H9 (cell line): Measurements from ENCODE around the gene SLC25A18. TPM values are rescaled to one million over a fixed set of nuclear protein-coding genes. Genes with fewer than 3 reads are reported as not detected.

ENCODE experiments used
- DNase-seq: peaks from one replicate; pipeline ENCODE4 v3.0.0-alpha.2; 2017
- H2AFZ ChIP-seq: one replicate; pipeline ENCODE4 v1.6.1; 2013; ENCODE audit warnings: mild to moderate bottlenecking, low read length, control low read depth, moderate library complexity
- H2AK5ac ChIP-seq: 2 replicates; pipeline ENCODE4 v1.6.1; 2013; ENCODE audit warnings: low read length, control low read depth, mixed read lengths; ENCODE audit not compliant: insufficient read length
- H2BK120ac ChIP-seq: one replicate; pipeline ENCODE4 v1.6.1; 2013; ENCODE audit warnings: low read depth, mild to moderate bottlenecking, low read length, control low read depth, inconsistent platforms; ENCODE audit not compliant: poor library complexity, severe bottlenecking
- H2BK12ac ChIP-seq: 2 replicates; pipeline ENCODE4 v1.6.1; 2013; ENCODE audit warnings: low read length, control low read depth, mixed read lengths, low read depth; ENCODE audit not compliant: insufficient read length
- H2BK15ac ChIP-seq: 2 replicates; pipeline ENCODE4 v1.6.1; 2013; ENCODE audit warnings: low read depth, low read length, control low read depth
- H2BK20ac ChIP-seq: one replicate; pipeline ENCODE4 v1.6.1; 2013; ENCODE audit warnings: low read depth, mild to moderate bottlenecking, low read length, control low read depth, inconsistent platforms; ENCODE audit not compliant: poor library complexity, severe bottlenecking
- H2BK5ac ChIP-seq: 2 replicates; pipeline ENCODE4 v1.6.1; 2013; ENCODE audit warnings: low read length, control low read depth, mixed read lengths; ENCODE audit not compliant: insufficient read length
- H3K14ac ChIP-seq: 2 replicates; pipeline ENCODE4 v1.6.1; 2013; ENCODE audit warnings: low read length, control low read depth; ENCODE audit not compliant: insufficient read depth
- H3K18ac ChIP-seq: 2 replicates; pipeline ENCODE4 v1.6.1; 2013; ENCODE audit warnings: low read depth, mild to moderate bottlenecking, mixed read lengths, low read length, control low read depth; ENCODE audit not compliant: insufficient read length
- H3K23ac ChIP-seq: 2 replicates; pipeline ENCODE4 v1.6.1; 2013; ENCODE audit warnings: low read length, control low read depth, mixed read lengths, low read depth; ENCODE audit not compliant: insufficient read length
- H3K23me2 ChIP-seq: 2 replicates; pipeline ENCODE4 v1.6.1; 2013; ENCODE audit warnings: low read depth, mild to moderate bottlenecking, mixed read lengths, low read length, control low read depth; ENCODE audit not compliant: insufficient read length, poor library complexity, severe bottlenecking
- H3K27ac ChIP-seq: 2 replicates; pipeline ENCODE4 v1.5.1; 2013; ENCODE audit warnings: low read length, control low read depth, mixed read lengths, low read depth; ENCODE audit not compliant: insufficient read length
- H3K27me3 ChIP-seq: 2 replicates; pipeline ENCODE4 v1.6.1; 2013; ENCODE audit warnings: low read length, control low read depth, inconsistent platforms; ENCODE audit not compliant: insufficient read depth
- H3K4ac ChIP-seq: 2 replicates; pipeline ENCODE4 v1.6.1; 2013; ENCODE audit warnings: low read depth, mild to moderate bottlenecking, control low read depth, inconsistent platforms, low read length, moderate library complexity
- H3K4me1 ChIP-seq: 2 replicates; pipeline ENCODE4 v1.6.1; 2013; ENCODE audit warnings: low read length, control low read depth, inconsistent platforms; ENCODE audit not compliant: insufficient read depth
- H3K4me2 ChIP-seq: 2 replicates; pipeline ENCODE4 v1.6.1; 2013; ENCODE audit warnings: low read length, control low read depth, mixed read lengths; ENCODE audit not compliant: insufficient read length, insufficient read depth
- H3K56ac ChIP-seq: 2 replicates; pipeline ENCODE4 v1.6.1; 2013; ENCODE audit warnings: low read depth, mild to moderate bottlenecking, mixed read lengths, low read length, control low read depth; ENCODE audit not compliant: insufficient read length
- H3K79me1 ChIP-seq: 2 replicates; pipeline ENCODE4 v1.6.1; 2013; ENCODE audit warnings: low read depth, mild to moderate bottlenecking, moderate library complexity, low read length, control low read depth, inconsistent platforms; ENCODE audit not compliant: insufficient read depth, poor library complexity, severe bottlenecking
- H3K79me2 ChIP-seq: 2 replicates; pipeline ENCODE4 v1.6.1; 2013; ENCODE audit warnings: low read length, control low read depth, inconsistent platforms; ENCODE audit not compliant: insufficient read depth
- H3K9ac ChIP-seq: 2 replicates; pipeline ENCODE4 v1.6.1; 2013; ENCODE audit warnings: low read length, control low read depth, mixed read lengths; ENCODE audit not compliant: insufficient read length; ENCODE audit errors: extremely low read depth
- H3K9me3 ChIP-seq: one replicate; pipeline ENCODE4 v1.6.1; 2013; ENCODE audit warnings: low read depth, low read length, inconsistent platforms; ENCODE audit not compliant: control insufficient read depth
- H3T11ph ChIP-seq: one replicate; pipeline ENCODE4 v1.6.1; 2013; ENCODE audit warnings: mild to moderate bottlenecking, low read length, control low read depth, inconsistent platforms
- H4K20me1 ChIP-seq: one replicate; pipeline ENCODE4 v1.6.1; 2013; ENCODE audit not compliant: control insufficient read depth, insufficient read length, insufficient read depth
- H4K5ac ChIP-seq: 2 replicates; pipeline ENCODE4 v1.6.1; 2013; ENCODE audit warnings: low read depth, mild to moderate bottlenecking, mixed read lengths, low read length, control low read depth; ENCODE audit not compliant: insufficient read length
- H4K8ac ChIP-seq: replicated peaks from 2 replicates; pipeline ENCODE4 v1.6.1; 2013; ENCODE audit warnings: low read length, control low read depth, mixed read lengths, low read depth; ENCODE audit not compliant: insufficient read length
- H4K91ac ChIP-seq: 2 replicates; pipeline ENCODE4 v1.6.1; 2013; ENCODE audit warnings: low read depth, mild to moderate bottlenecking, moderate library complexity, mixed read lengths, low read length, control low read depth; ENCODE audit not compliant: insufficient read length
- H3K27ac Mint-ChIP-seq, 3 experiments: 2 replicates in 2 of 3; 3 replicates in 1 of 3; pipeline ENCODE4 v1.8.0; 2020 to 2021; ENCODE audit warnings: mixed read lengths in 3 of 3, mild to moderate bottlenecking in 1 of 3, moderate library complexity in 1 of 3
- H3K27me3 Mint-ChIP-seq: 2 replicates; pipeline ENCODE4 v1.8.0; 2021; ENCODE audit warnings: low read depth, mild to moderate bottlenecking, moderate library complexity, mixed read lengths
- H3K36me3 Mint-ChIP-seq, 3 experiments: 2 replicates in 2 of 3; 3 replicates in 1 of 3; pipeline ENCODE4 v1.8.0; 2020 to 2021; ENCODE audit warnings: low read depth in 3 of 3, mixed read lengths in 3 of 3; ENCODE audit not compliant: insufficient read depth in 1 of 3
- H3K4me1 Mint-ChIP-seq, 2 experiments: 2 replicates each; pipeline ENCODE4 v1.8.0; 2020; ENCODE audit warnings: mixed read lengths in 2 of 2
- H3K4me3 Mint-ChIP-seq, 2 experiments: 2 replicates in 1 of 2; 3 replicates in 1 of 2; pipeline ENCODE4 v1.8.0; 2020 to 2021; ENCODE audit warnings: mild to moderate bottlenecking in 2 of 2, mixed read lengths in 2 of 2, moderate library complexity in 1 of 2
- H3K9me3 Mint-ChIP-seq, 2 experiments: 2 replicates in 1 of 2; 3 replicates in 1 of 2; pipeline ENCODE4 v1.8.0; 2020; ENCODE audit warnings: mild to moderate bottlenecking in 2 of 2, mixed read lengths in 2 of 2, moderate library complexity in 1 of 2
- CTCF ChIP-seq: fragments of 200-600 bp; sonication (generic); conservative IDR thresholded peaks from 3 replicates; pipeline ENCODE4 v1.8.0; 2021; ENCODE audit warnings: antibody characterized with exemption, mild to moderate bottlenecking
- WGBS: extraction: QIAGEN DNeasy Blood & Tissue Kit; methylation state at CpG from one replicate; pipeline ENCODE4 v1.1.7; 2013; ENCODE audit warnings: missing lambda C conversion rate, low lambda C conversion rate, mixed read lengths; ENCODE audit not compliant: insufficient read length; ENCODE audit errors: extremely low coverage; 5-methylcytosine and 5-hydroxymethylcytosine counted together
- total RNA-seq: library from RNA; stranded (reverse); gene quantifications from 2 replicates; pipeline ENCODE4 v1.2.1, GENCODE V29; 2021

SLC25A18 gene
- total RNA-seq, 1 experiment from 2014 or later: 2.3 TPM

- Histone ChIP-seq H3K27ac (no peak overlapping the region), H2AFZ (no peak overlapping the region), H4K5ac (no peak overlapping the region), H3K79me1 (no peaks in the 10 kb centered on the region), H3K9ac (no peak overlapping the region), H3K4ac (no peak overlapping the region), H3K79me2 (no peaks in the 10 kb centered on the region), H4K8ac (no peak overlapping the region), H4K20me1 (no peaks in the 10 kb centered on the region), H3K14ac (no peak overlapping the region), H2BK20ac (no peak overlapping the region), H2BK12ac (no peak overlapping the region), H2BK120ac (no peak overlapping the region), H3K4me1 (no peaks in the 10 kb centered on the region), H3K56ac (no peak overlapping the region), H3K23me2 (no peaks in the 10 kb centered on the region), H3K9me3 (no peaks in the 10 kb centered on the region), H3T11ph (no peak overlapping the region), H2AK5ac (no peak overlapping the region), H2BK5ac (no peak overlapping the region), H3K23ac (no peak overlapping the region), H3K18ac (no peak overlapping the region), H3K4me2 (no peak overlapping the region), H3K27me3 (no peaks in the 10 kb centered on the region), H4K91ac (no peak overlapping the region), H2BK15ac (no peak overlapping the region)
- DNase-seq: no peak
- Mint-ChIP-seq H3K9me3 (no peaks in the 10 kb centered on the region), H3K27ac (no peak overlapping the region), H3K27me3 (no peaks in the 10 kb centered on the region), H3K4me3 (no peak overlapping the region), H3K36me3 (peaks cover 44 to 86% (median 84%) of the 10 kb centered on the region in 3 experiments), H3K4me1 (no peaks in the 10 kb centered on the region)
- no peak for TF ChIP-seq CTCF
- WGBS: no CpG with 5 or more reads among the region's 2 CpGs
These were observed 33.9 kb downstream of the SLC25A18 start for GRCh38 chr22:17597217-17597616.
